GM12874 (cell line): ENCODE data around the gene NPHP4.

Experiments used
- TF ChIP-seq, protein P1 (sequence below): IDR thresholded peaks from 2 replicates; pipeline ENCODE4 v1.5.1; 2011; ENCODE audit warnings: low read depth, mild to moderate bottlenecking, control low read depth, low read length, moderate library complexity; ENCODE audit not compliant: insufficient read depth

NPHP4 gene

DNA sequence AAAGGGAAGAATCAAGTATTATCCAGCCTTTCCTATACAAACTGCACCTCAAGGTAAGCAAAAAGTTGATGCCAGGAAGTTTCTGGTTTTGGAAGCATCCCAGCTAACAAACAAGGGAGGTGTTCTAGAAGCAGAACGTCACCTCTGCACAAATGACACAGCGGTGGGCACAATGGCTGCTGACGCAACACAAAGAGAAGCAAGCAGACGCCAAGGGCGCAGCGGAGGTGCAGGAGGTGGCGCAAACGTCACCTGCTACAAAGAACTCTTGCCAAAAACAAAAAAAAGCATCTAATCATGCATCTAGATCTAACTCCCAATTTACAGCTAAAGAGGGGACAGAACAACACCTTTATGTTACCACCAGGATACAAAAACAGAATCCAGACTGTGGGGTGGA is 88.5 kb downstream of the NPHP4 start:
- TF ChIP-seq, protein P1, sequence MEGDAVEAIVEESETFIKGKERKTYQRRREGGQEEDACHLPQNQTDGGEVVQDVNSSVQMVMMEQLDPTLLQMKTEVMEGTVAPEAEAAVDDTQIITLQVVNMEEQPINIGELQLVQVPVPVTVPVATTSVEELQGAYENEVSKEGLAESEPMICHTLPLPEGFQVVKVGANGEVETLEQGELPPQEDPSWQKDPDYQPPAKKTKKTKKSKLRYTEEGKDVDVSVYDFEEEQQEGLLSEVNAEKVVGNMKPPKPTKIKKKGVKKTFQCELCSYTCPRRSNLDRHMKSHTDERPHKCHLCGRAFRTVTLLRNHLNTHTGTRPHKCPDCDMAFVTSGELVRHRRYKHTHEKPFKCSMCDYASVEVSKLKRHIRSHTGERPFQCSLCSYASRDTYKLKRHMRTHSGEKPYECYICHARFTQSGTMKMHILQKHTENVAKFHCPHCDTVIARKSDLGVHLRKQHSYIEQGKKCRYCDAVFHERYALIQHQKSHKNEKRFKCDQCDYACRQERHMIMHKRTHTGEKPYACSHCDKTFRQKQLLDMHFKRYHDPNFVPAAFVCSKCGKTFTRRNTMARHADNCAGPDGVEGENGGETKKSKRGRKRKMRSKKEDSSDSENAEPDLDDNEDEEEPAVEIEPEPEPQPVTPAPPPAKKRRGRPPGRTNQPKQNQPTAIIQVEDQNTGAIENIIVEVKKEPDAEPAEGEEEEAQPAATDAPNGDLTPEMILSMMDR: no peak

DNA sequence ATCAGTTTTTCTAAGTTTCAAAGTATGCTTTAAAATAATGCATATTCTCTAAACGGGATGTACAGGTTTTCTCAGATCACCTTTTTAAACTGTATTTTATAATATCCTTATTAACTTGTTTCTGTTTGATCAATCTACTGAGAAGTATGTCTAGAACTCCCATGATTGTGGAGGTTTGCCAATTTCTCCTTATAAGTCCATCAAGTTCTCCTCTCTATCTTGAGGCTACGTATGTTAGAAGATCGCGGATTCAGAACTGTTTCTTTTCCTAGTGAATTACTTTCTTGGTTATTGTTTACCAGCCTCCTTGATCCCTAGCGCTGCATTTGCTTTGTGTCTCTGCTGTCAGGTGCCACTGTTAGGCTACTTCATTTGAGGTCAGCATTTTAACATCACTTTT is 89.2 kb downstream of the NPHP4 start:
- TF ChIP-seq, protein P1: no peak

- TF ChIP-seq, protein P1: no peak
Measured at GRCh38 chr1:5901841-5902240, 90.4 kb downstream of the NPHP4 start.

- TF ChIP-seq, protein P1: no peak
Measured at GRCh38 chr1:5901150-5901549, 91.1 kb downstream of the NPHP4 start.

GRCh38 chr1:5898266-5898665 is 94.0 kb downstream of the NPHP4 start:
- TF ChIP-seq, protein P1: no peak

GRCh38 chr1:5896706-5897660 is 95.2 kb downstream of the NPHP4 start:
- TF ChIP-seq, protein P1: no peak

GRCh38 chr1:5895446-5896406 is 96.5 kb downstream of the NPHP4 start:
- TF ChIP-seq, protein P1: no peak
